Ectodermal cell (in vitro differentiated cells): ENCODE results near the gene HDAC11.

Experiments used
- H3K27ac ChIP-seq: 2 replicates; pipeline ENCODE4 v1.7.0; 2013; ENCODE audit warnings: mild to moderate bottlenecking, low read depth, low read length; ENCODE audit not compliant: insufficient read depth, poor library complexity, severe bottlenecking
- H3K27me3 ChIP-seq: 2 replicates; pipeline ENCODE4 v1.7.0; 2013; ENCODE audit warnings: mild to moderate bottlenecking, low read length; ENCODE audit not compliant: insufficient read depth, control insufficient read depth, poor library complexity, severe bottlenecking
- H3K36me3 ChIP-seq: one replicate; pipeline ENCODE4 v1.7.0; 2013; ENCODE audit warnings: low read length; ENCODE audit not compliant: control insufficient read depth, insufficient read depth
- H3K4me1 ChIP-seq: one replicate; pipeline ENCODE4 v1.7.0; 2013; ENCODE audit warnings: low read length; ENCODE audit not compliant: control insufficient read depth, insufficient read depth
- H3K4me3 ChIP-seq: 2 replicates; pipeline ENCODE4 v1.7.0; 2013; ENCODE audit warnings: low read depth, low read length, control low read depth; ENCODE audit not compliant: insufficient read depth
- H3K9me3 ChIP-seq: 2 replicates; pipeline ENCODE4 v1.7.0; 2013; ENCODE audit warnings: mild to moderate bottlenecking, low read length, moderate library complexity; ENCODE audit not compliant: control insufficient read depth
- WGBS, 2 experiments: methylation state at CpG; one replicate each; pipeline ENCODE4 v1.1.7; 2013; ENCODE audit warnings: missing lambda C conversion rate in 2 of 2; 5-methylcytosine and 5-hydroxymethylcytosine counted together

Gene HDAC11

DNA sequence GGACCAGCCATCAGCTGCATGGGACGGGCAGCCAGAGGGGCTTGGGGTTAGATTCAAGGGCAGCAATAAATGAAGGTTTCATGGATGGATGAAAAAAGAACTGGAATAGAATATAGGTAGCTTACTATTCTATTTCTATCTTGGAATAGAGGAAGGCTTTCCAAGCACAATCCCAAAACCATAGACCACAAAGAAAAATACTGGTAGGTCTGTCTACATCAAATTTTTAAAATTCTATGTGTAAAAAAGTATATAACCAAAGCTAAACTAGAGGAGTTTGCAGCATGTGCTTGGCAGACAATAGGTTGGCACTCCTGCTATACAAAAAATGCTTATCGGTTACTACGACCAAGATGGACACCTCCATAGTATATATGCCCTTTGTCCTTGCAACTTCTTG is 61.6 kb downstream of the HDAC11 start:
- Histone ChIP-seq H3K36me3 (no peaks in the 10 kb centered on the region), H3K4me3 (no peak overlapping the region), H3K27ac (no peak overlapping the region), H3K4me1 (peaks cover 11% of the 10 kb centered on the region), H3K9me3 (no peaks in the 10 kb centered on the region), H3K27me3 (no peaks in the 10 kb centered on the region)
- WGBS, 2 experiments, result 62% methylated on average over 3 of the region's 3 CpGs

DNA sequence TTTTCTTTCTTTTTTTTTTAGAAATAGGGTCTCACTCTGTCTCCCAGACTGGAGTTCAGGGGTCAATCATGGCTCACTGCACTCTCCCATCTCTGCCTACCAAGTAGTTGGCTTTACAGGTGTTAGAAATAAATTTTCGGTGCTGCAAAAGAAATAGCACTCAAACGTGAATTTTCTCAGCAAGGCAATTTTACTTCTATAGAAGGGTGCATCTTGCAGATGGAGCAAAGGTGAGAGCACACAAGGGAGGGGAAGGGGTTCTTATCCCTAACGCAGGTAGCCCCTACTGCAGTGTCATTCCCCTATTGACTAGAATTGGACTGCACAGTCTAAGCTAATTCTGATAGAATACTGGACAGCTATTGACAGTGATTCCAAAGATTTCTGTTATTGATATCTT is 62.0 kb downstream of the HDAC11 start:
- Histone ChIP-seq H3K4me3 (no peak overlapping the region), H3K4me1 (peaks cover 15% of the 10 kb centered on the region), H3K9me3 (no peaks in the 10 kb centered on the region), H3K27ac (no peak overlapping the region), H3K27me3 (no peaks in the 10 kb centered on the region), H3K36me3 (no peaks in the 10 kb centered on the region)
- 84 to 91% methylated on average over 3 of the region's 3 CpGs for whole genome bisulfite sequencing, 2 experiments

DNA sequence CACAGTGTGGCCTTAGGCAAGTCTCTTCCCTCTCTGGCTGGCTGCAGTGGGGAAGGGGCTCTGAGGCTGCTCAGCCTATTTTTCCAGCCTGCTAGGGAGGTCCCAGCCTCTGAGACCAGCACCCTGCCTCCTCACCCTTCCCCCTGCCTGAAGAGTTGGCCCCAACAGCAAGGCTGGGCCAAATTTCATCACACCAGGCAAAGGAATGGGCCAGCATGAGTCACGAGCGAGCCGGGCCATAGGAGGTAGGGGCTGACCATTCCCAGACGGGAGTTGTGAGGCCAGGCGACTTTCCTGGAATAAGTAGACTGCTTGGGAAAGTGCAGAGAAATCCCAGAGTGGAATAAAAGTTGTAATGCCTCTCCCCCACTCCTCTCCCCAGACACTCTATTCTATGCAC is 63.1 kb downstream of the HDAC11 start:
- Histone ChIP-seq H3K27me3 (peaks cover 3% of the 10 kb centered on the region), H3K36me3 (no peaks in the 10 kb centered on the region), H3K9me3 (no peaks in the 10 kb centered on the region), H3K4me3 (no peak overlapping the region), H3K27ac (no peak overlapping the region), H3K4me1 (peaks cover 16% of the 10 kb centered on the region)
- WGBS, 2 experiments, result 84% methylated on average over 5 of the region's 5 CpGs

DNA sequence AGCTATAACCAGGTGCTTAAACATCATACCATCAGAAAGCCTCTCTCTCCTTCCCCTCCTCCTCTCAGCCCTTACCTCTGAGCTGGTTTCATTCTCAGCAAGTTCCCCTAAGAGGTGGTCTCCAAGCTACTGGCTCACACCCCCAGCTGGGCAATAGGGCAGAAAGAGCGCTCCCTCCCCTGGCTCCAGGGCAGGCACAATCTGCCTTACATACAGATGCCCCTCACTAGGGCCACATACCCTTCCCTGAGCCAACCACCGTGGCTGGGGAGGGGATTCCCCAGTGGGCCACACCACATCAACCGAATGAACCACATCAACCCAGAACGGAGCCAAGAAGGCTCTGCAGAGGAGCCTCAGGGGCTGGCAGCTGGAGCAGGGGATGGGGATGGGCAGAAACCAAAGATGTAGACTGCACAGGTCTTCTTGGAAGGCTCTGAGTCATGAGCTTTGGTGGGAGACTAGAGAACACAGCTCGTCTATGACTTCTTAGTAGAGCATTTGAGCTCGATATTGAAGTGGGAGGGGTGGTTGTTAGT is 64.3 kb downstream of the HDAC11 start:
- Histone ChIP-seq H3K27me3 (peaks cover 14% of the 10 kb centered on the region), H3K27ac (no peak overlapping the region), H3K4me1 (peaks cover 16% of the 10 kb centered on the region), H3K36me3 (no peaks in the 10 kb centered on the region), H3K4me3 (no peak overlapping the region), H3K9me3 (no peaks in the 10 kb centered on the region)
- WGBS, 2 experiments, result 75% methylated on average over 6 of the region's 6 CpGs

DNA sequence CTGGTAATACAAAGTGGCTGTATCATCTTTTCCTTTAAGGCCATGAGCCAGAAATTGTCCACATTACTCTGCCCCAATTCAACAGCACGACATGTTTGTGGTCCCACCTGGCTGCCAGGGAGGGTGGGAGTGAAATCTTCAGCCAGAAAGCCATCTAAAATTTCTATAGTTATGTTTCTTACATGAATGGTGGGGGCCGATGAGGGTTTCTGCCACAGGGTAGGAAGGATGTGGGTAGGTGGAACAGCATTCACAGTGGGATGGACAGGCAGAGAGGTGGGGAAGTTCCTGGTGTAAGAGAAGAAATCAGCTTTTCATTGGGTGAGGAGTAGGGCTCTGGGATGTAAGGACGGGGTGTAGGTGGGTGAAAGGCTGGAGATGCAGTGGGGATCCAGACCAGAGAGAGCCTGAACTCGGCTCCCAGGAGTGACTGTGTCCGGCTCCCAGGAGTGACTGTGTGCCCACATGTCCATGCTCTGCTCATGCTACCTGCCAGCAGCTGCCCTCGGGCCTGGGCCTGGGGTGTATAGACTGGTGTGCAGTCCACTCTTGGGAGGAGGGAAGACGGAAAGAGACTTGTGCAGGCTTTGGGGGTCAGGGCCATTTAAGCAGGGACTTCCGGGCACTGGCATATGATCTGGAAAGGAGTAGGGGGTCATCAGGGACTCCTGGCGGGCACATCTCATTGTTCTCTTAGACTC is 65.0 kb downstream of the HDAC11 start:
- H3K27ac ChIP-seq, result no peak overlapping the region

GRCh38 chr3:13545952-13546454 is 65.9 kb downstream of the HDAC11 start:
- Histone ChIP-seq H3K27ac (no peak overlapping the region), H3K9me3 (no peaks in the 10 kb centered on the region), H3K36me3 (no peaks in the 10 kb centered on the region), H3K27me3 (peaks cover 25% of the 10 kb centered on the region), H3K4me1 (peaks cover 11% of the 10 kb centered on the region), H3K4me3 (no peak overlapping the region)
- 84 to 88% methylated on average over 9 of the region's 9 CpGs for WGBS, 2 experiments

More for the DNA sequence above, 65.0 kb downstream of the HDAC11 start:
- H3K4me3 ChIP-seq, result no peak overlapping the region
- H3K4me1 ChIP-seq, result peaks cover 16% of the 10 kb centered on the region
- H3K27me3 ChIP-seq, result peaks cover 22% of the 10 kb centered on the region
- no peaks in the 10 kb centered on the region for H3K9me3 ChIP-seq
- H3K36me3 ChIP-seq, result no peaks in the 10 kb centered on the region
- WGBS, 2 experiments, result 70% methylated on average over 9 of the region's 9 CpGs

DNA sequence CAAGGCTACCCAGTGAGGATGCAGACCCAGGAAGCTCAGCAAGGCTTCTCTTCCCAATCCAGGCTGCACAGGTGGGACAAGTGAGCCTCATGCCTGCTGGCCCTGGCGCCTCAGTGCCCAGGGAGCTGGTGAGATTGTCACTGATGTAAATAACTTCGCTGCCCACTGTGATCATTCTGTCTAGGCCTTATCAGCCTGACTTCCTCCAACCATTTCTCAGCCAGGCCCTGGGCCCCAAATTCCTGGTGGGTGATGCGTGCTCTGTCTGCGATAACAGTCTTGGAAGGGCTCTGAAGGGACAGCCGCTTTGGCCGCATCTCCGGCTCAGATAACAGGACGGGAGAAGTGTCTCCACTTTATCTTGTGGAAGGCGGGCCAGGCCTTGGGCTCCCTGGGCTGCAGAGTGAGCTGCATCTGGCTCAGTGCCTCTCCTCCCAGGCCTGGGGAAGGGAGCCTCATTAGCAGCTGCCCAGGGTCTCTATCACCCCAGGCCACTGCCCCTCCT is 66.6 kb downstream of the HDAC11 start:
- Histone ChIP-seq H3K4me3 (no peak overlapping the region), H3K27me3 (peaks cover 25% of the 10 kb centered on the region), H3K9me3 (no peaks in the 10 kb centered on the region), H3K36me3 (no peaks in the 10 kb centered on the region), H3K4me1 (peaks cover 11% of the 10 kb centered on the region), H3K27ac (no peak overlapping the region)
- 58 to 62% methylated on average over 9 of the region's 9 CpGs for WGBS, 2 experiments

DNA sequence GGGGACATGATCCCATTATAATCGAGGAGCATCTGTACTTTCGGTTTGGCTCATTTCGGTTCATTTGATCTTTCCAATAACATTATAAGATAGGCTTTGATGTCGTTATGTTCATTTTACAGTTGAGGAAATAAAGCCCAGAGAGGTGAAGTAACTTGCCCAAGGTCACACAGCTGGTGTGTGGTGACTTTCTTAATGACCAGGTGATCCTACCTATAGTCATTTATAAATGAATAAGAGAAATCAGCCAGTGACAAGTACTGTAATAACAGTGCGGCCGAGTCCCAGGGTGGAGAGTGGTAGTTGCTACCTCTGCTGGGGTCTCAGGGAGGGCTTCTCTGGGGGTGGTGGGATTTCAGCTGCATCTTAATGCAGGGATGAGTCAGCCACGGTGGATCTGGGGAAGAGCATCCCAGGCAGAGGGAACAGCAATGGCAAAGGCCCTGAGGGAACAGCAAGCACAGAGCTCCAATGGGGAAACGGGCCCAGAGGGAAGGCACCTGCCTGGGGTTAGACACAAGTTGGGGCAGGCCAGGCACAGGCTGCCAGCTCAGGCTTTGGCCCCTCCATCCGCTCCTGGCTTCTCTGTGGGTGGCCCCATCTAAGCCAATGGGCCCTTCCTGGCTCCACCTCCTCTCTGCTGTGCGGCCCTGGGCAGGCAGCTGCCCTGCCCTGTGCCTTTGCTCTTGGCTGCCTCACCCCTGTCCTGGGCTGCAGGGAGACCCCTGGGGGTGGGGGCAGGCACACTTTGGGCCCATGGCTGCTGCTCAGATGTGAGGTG is 67.7 kb downstream of the HDAC11 start:
- H3K36me3 ChIP-seq, result no peaks in the 10 kb centered on the region
- no peak overlapping the region for H3K27ac ChIP-seq
- H3K4me3 ChIP-seq, result no peak overlapping the region
- H3K4me1 ChIP-seq, result peaks cover 11% of the 10 kb centered on the region
- H3K9me3 ChIP-seq, result no peaks in the 10 kb centered on the region
- peaks cover 25% of the 10 kb centered on the region for H3K27me3 ChIP-seq
- WGBS, 2 experiments, result 81 to 82% methylated on average over 10 of the region's 10 CpGs

DNA sequence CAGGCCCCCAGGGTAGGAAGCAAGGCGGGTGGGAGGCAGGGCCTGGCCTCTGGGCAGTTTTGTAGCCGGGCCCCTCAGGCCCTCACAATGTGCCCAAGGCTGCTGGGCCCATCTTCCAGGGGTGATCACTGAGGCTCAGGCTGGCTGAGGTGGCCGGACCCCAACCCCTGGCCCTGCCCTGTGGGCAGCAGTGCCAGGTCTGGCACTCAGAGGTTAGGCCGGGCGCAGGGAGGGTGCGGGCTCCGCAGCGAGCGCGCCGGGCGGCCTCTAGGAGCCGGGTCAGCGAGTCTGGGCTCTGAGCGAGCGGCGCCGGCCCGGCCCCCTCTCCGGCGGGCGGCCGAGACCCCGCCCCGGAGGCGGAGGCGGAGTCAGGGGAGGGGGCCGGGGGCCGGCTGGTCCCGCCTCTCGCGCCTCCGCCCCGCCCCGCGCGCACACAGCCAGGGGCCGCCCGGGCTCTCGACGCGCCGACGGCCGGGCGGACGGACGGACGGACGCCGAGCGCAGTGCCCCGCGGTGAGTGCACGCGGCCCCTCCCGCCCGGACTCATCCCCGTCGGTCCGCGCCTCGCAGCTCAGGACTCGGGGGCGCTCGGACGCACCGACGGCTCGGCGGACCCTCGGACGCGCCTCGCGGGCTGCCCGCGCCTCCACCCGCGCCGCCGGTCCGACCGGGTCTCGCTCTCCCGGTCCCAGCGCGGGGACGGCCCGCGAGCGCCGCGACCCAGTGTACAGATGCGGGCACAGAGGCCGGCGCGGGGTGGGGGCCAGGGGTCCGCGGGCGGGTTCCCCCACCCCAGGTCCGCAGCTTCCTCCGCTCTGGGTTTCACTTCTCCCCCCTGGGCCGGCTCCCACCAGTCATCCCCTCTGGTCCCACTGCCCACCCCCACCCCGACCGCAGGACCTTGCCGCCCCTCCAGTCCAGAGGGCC is 68.9 kb downstream of the HDAC11 start, which contains the start of gene FBLN2:
TSS of gene FBLN2 (plus strand) at position 430 of the 927 bp plus-strand sequence. CDS start 21,231 bp downstream, outside the sequence.
- H3K27ac ChIP-seq, result no peak within 1 kb of the TSS
- H3K9me3 ChIP-seq, result no peaks in the 10 kb centered on the region
- H3K4me3 ChIP-seq, result peak within 1 kb of the TSS; percentile 31
- 6 to 7% methylated on average over 105 to 107 of the region's 107 CpGs for WGBS, 2 experiments
- H3K36me3 ChIP-seq, result no peaks in the 10 kb centered on the region
- H3K4me1 ChIP-seq, result peaks cover 11% of the 10 kb centered on the region
- peaks cover 25% of the 10 kb centered on the region for H3K27me3 ChIP-seq
